K562 (cell line): Measurements from ENCODE around the gene SCAMP3. TPM values are rescaled to one million over a fixed set of nuclear protein-coding genes. Genes with fewer than 3 reads are reported as not detected.

Experiments
- CREBBP ChIP-seq: IDR thresholded peaks from one replicate; pipeline ENCODE4 v1.6.1; 2012; ENCODE audit warnings: low read depth, mild to moderate bottlenecking, control low read depth, inconsistent platforms, low read length
- CTBP1 ChIP-seq: fragments of 450-650 bp; IDR thresholded peaks from 2 replicates; pipeline ENCODE4 v1.6.1; 2016; ENCODE audit warnings: borderline replicate concordance
- DPF2 ChIP-seq: fragments of 450-650 bp; IDR thresholded peaks from 2 replicates; pipeline ENCODE4 v1.6.1; 2016
- EP400 ChIP-seq: fragments of 450-650 bp; IDR thresholded peaks from 2 replicates; pipeline ENCODE4 v1.6.1; 2017; ENCODE audit warnings: antibody characterized with exemption, mild to moderate bottlenecking, moderate library complexity
- ERF ChIP-seq: fragments of 450-650 bp; formaldehyde crosslinking; IDR thresholded peaks from 2 replicates; pipeline ENCODE4 v1.4.0; 2020; ENCODE audit warnings: mild to moderate bottlenecking, mixed read lengths
- JUNB ChIP-seq: fragments of 450-650 bp; formaldehyde crosslinking; conservative IDR thresholded peaks from 2 replicates; pipeline ENCODE4 v1.4.0; 2020; ENCODE audit warnings: mild to moderate bottlenecking
- KLF10 ChIP-seq: fragments of 250-450 bp; sonication (Bioruptor Pico); IDR thresholded peaks from 2 replicates; pipeline ENCODE4 v1.6.1; 2021; ENCODE audit warnings: matching md5 sums
- PPARD ChIP-seq: fragments of 250-450 bp; sonication (Bioruptor Pico); IDR thresholded peaks from 2 replicates; pipeline ENCODE4 v1.8.0; 2022; ENCODE audit warnings: inconsistent platforms, mild to moderate bottlenecking, moderate library complexity
- RBBP5 ChIP-seq: fragments of 200-600 bp; sonication (generic); IDR thresholded peaks from 2 replicates; pipeline ENCODE4 v1.6.1; 2012; ENCODE audit warnings: borderline replicate concordance, mild to moderate bottlenecking, low read length, control low read depth, inconsistent platforms; ENCODE audit not compliant: insufficient read depth, poor library complexity, severe bottlenecking
- SNIP1 ChIP-seq: fragments of 450-650 bp; IDR thresholded peaks from 2 replicates; pipeline ENCODE4 v1.7.1; 2017; ENCODE audit warnings: low read depth, mild to moderate bottlenecking
- TAF7 ChIP-seq: fragments of 450-650 bp; IDR thresholded peaks from 2 replicates; pipeline ENCODE4 v1.6.1; 2016; ENCODE audit warnings: missing genetic modification characterization, missing compliant biosample characterization
- TARDBP ChIP-seq: fragments of 450-650 bp; IDR thresholded peaks from 2 replicates; pipeline ENCODE4 v1.6.1; 2016
- XRCC5 ChIP-seq: fragments of 200-400 bp; formaldehyde crosslinking; IDR thresholded peaks from 2 replicates; pipeline ENCODE4 v1.6.1; 2017; ENCODE audit warnings: low read depth, mild to moderate bottlenecking, low read length
- ZC3H8 ChIP-seq: fragments of 450-650 bp; IDR thresholded peaks from 2 replicates; pipeline ENCODE4 v1.6.1; 2017
- ZNF707 ChIP-seq: fragments of 250-450 bp; sonication (Bioruptor Pico); conservative IDR thresholded peaks from 2 replicates; pipeline ENCODE4 v1.8.0; 2022; ENCODE audit warnings: inconsistent platforms, mild to moderate bottlenecking, moderate library complexity
- ZNF780A ChIP-seq: fragments of 250-450 bp; sonication (Bioruptor Pico); IDR thresholded peaks from 2 replicates; pipeline ENCODE4 v1.5.0; 2021; ENCODE audit warnings: mild to moderate bottlenecking
- polyA plus RNA-seq, 8 experiments: library from polyadenylated mRNA; depleted of rRNA in 4 of 8; stranded (reverse) in 5 of 8; unstranded in 3 of 8; fragments of >200 nt; fragmentation: Nextera tagmentation in 2 of 8; fragmentation: Illumina TruSeq in 1 of 8; extraction: Ambion mirVana in 2 of 8; extraction: Trizol in 1 of 8; gene quantifications; 2 replicates each; pipeline versions ENCODE4 v1.2.1 to v1.2.3, GENCODE V29; 2011 to 2014; ENCODE audit warnings: inconsistent platforms in 1 of 8, missing spikeins in 1 of 8
- total RNA-seq, 7 experiments: library from RNA; depleted of rRNA in 6 of 7; stranded (reverse); fragments of >200 nt in 6 of 7; fragmentation: Illumina TruSeq in 2 of 7; extraction: Trizol in 2 of 7; gene quantifications; 2 replicates each; pipeline versions ENCODE4 v1.2.1 to v1.2.3, GENCODE V29; 2011 to 2021; ENCODE audit warnings: low replicate concordance in 1 of 7
- TF ChIP-seq, protein P1 (sequence below), 2 experiments: fragments of 200-800 bp in 1 of 2; sonication (Bioruptor generic) in 1 of 2; sonication (generic) in 1 of 2; formaldehyde crosslinking in 1 of 2; IDR thresholded peaks in 1 of 2; conservative IDR thresholded peaks in 1 of 2; 2 replicates each; pipeline versions ENCODE4 v1.5.0 to v1.6.1; 2016 to 2020; ENCODE audit warnings: missing compliant biosample characterization in 1 of 2, missing genetic modification characterization in 1 of 2, missing genetic modification reagents in 1 of 2
- TF ChIP-seq, protein P2 (sequence below): fragments of 250-450 bp; sonication (Bioruptor Pico); IDR thresholded peaks from 2 replicates; pipeline ENCODE4 v1.4.0; 2020; ENCODE audit warnings: mild to moderate bottlenecking, moderate library complexity, borderline replicate concordance
- TF ChIP-seq, protein P3 (sequence below): fragments of 250-450 bp; sonication (Bioruptor Pico); IDR thresholded peaks from 2 replicates; pipeline ENCODE4 v1.4.0; 2020; ENCODE audit warnings: borderline replicate concordance
- TF ChIP-seq, protein P4 (sequence below), 3 experiments: IDR thresholded peaks in 2 of 3; conservative IDR thresholded peaks in 1 of 3; 2 replicates each; pipeline ENCODE4 v1.5.1; 2011 to 2012; ENCODE audit warnings: low read length in 3 of 3, mild to moderate bottlenecking in 3 of 3, control low read depth in 2 of 3, improper control_type of control experiment in 1 of 3, inconsistent platforms in 1 of 3, low read depth in 1 of 3, mixed read lengths in 1 of 3, moderate library complexity in 1 of 3; ENCODE audit not compliant: insufficient read depth in 2 of 3
- TF ChIP-seq, protein P5 (sequence below): fragments of 250-450 bp; sonication (Bioruptor Pico); IDR thresholded peaks from 2 replicates; pipeline ENCODE4 v1.9.0; 2021; ENCODE audit warnings: mild to moderate bottlenecking

Gene SCAMP3
- total and polyA plus RNA-seq, 9 of the 15 experiments (the other 6 are each of a cell fraction or from before 2014, with no cell fraction given): 14.2 to 131 (median 86.1) TPM

DNA sequence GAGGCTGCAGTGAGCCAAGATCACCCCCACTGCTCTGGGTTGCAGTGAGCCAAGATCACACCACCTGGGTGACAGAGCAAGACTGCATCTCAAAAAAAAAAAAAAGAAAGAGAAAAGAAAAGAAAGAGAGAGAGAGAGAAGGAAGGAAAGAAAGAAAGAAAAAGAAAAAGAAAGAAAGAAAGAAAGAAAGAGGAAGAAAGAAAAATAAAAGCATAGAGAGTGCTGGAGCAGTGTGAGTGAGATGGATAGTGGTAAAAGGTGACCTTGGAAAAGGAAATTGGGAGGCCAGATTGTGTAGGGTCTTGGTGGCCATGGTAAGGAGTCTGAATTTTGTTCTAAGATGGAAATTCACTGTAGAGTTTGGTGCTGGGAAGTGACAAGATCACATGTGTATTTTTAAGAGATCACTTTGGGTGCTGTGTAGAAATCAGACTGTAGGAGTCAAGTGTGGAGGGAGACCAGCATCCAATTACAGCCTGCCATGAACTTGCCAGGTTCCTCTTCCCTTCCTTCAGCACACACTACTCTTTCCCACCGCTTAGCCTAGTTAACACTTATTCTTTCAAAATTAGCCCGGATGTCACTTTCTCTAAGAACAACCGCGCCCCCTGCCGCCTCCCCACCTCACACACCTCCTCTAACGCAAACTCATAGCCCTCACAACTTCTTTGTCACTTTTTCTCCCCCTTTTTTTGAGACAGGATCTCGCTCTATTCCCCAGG is 35.8 kb downstream of the SCAMP3 start (continued):
- TF ChIP-seq XRCC5: no peak
- TF ChIP-seq, protein P1, sequence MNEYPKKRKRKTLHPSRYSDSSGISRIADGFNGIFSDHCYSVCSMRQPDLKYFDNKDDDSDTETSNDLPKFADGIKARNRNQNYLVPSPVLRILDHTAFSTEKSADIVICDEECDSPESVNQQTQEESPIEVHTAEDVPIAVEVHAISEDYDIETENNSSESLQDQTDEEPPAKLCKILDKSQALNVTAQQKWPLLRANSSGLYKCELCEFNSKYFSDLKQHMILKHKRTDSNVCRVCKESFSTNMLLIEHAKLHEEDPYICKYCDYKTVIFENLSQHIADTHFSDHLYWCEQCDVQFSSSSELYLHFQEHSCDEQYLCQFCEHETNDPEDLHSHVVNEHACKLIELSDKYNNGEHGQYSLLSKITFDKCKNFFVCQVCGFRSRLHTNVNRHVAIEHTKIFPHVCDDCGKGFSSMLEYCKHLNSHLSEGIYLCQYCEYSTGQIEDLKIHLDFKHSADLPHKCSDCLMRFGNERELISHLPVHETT (CRISPR knock-in tag; conservative IDR thresholded peaks at IDR 0.05 in 1 of 2, IDR thresholded peaks at IDR 0.05 in 1 of 2): no peak
- TF ChIP-seq PPARD (CRISPR knock-in tag): no peak
- TF ChIP-seq CREBBP: no peak
- no peak for TF ChIP-seq EP400
- TF ChIP-seq TAF7 (tag): no peak
- no peak for TF ChIP-seq JUNB
- TF ChIP-seq, protein P2, sequence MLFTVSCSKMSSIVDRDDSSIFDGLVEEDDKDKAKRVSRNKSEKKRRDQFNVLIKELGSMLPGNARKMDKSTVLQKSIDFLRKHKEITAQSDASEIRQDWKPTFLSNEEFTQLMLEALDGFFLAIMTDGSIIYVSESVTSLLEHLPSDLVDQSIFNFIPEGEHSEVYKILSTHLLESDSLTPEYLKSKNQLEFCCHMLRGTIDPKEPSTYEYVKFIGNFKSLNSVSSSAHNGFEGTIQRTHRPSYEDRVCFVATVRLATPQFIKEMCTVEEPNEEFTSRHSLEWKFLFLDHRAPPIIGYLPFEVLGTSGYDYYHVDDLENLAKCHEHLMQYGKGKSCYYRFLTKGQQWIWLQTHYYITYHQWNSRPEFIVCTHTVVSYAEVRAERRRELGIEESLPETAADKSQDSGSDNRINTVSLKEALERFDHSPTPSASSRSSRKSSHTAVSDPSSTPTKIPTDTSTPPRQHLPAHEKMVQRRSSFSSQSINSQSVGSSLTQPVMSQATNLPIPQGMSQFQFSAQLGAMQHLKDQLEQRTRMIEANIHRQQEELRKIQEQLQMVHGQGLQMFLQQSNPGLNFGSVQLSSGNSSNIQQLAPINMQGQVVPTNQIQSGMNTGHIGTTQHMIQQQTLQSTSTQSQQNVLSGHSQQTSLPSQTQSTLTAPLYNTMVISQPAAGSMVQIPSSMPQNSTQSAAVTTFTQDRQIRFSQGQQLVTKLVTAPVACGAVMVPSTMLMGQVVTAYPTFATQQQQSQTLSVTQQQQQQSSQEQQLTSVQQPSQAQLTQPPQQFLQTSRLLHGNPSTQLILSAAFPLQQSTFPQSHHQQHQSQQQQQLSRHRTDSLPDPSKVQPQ (CRISPR knock-in tag): no peak
- TF ChIP-seq, protein P3, sequence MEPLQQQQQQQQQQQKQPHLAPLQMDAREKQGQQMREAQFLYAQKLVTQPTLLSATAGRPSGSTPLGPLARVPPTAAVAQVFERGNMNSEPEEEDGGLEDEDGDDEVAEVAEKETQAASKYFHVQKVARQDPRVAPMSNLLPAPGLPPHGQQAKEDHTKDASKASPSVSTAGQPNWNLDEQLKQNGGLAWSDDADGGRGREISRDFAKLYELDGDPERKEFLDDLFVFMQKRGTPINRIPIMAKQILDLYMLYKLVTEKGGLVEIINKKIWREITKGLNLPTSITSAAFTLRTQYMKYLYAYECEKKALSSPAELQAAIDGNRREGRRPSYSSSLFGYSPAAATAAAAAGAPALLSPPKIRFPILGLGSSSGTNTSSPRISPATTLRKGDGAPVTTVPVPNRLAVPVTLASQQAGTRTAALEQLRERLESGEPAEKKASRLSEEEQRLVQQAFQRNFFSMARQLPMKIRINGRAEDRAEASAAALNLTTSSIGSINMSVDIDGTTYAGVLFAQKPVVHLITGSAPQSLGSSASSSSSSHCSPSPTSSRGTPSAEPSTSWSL: no peak
- no peak for TF ChIP-seq ZNF707 (CRISPR knock-in tag)
- TF ChIP-seq ZNF780A (CRISPR knock-in tag): no peak
- TF ChIP-seq ZC3H8: no peak
- no peak for TF ChIP-seq ERF (CRISPR knock-in tag)
- 0 out of 2 replicates have a peak, but pooled peaks have one; percentile 25 for TF ChIP-seq DPF2
- no peak for TF ChIP-seq RBBP5
- TF ChIP-seq, protein P4, sequence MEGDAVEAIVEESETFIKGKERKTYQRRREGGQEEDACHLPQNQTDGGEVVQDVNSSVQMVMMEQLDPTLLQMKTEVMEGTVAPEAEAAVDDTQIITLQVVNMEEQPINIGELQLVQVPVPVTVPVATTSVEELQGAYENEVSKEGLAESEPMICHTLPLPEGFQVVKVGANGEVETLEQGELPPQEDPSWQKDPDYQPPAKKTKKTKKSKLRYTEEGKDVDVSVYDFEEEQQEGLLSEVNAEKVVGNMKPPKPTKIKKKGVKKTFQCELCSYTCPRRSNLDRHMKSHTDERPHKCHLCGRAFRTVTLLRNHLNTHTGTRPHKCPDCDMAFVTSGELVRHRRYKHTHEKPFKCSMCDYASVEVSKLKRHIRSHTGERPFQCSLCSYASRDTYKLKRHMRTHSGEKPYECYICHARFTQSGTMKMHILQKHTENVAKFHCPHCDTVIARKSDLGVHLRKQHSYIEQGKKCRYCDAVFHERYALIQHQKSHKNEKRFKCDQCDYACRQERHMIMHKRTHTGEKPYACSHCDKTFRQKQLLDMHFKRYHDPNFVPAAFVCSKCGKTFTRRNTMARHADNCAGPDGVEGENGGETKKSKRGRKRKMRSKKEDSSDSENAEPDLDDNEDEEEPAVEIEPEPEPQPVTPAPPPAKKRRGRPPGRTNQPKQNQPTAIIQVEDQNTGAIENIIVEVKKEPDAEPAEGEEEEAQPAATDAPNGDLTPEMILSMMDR (IDR thresholded peaks at IDR 0.05 in 2 of 3, conservative IDR thresholded peaks at IDR 0.05 in 1 of 3; ENCODE audit: insufficient read depth in 2 of 3, low read depth in 1 of 3, low read length in 3 of 3): peak; percentile 80 to 91 (median 85)
- peak; percentile 63; the same call in 1 of the 2 replicates for TF ChIP-seq CTBP1
- TF ChIP-seq, protein P5, sequence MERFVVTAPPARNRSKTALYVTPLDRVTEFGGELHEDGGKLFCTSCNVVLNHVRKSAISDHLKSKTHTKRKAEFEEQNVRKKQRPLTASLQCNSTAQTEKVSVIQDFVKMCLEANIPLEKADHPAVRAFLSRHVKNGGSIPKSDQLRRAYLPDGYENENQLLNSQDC: no peak
- no peak for TF ChIP-seq TARDBP
- TF ChIP-seq KLF10 (CRISPR knock-in tag): no peak
- no peak for TF ChIP-seq SNIP1
